CD4-positive, alpha-beta T cell treated with Interleukin-4 for 4 hours (primary cell): Measurements from ENCODE around the gene TMEM41B.

ENCODE experiments used
- DNase-seq: peaks from one replicate; pipeline ENCODE4 v3.0.0-alpha.2; 2020

TMEM41B gene

GRCh38 chr11:9304178-9304577 lies 10.2 kb downstream of the TMEM41B start:
- no peak for DNase-seq

GRCh38 chr11:9302448-9302847 lies 11.9 kb downstream of the TMEM41B start:
- DNase-seq: no peak

DNA sequence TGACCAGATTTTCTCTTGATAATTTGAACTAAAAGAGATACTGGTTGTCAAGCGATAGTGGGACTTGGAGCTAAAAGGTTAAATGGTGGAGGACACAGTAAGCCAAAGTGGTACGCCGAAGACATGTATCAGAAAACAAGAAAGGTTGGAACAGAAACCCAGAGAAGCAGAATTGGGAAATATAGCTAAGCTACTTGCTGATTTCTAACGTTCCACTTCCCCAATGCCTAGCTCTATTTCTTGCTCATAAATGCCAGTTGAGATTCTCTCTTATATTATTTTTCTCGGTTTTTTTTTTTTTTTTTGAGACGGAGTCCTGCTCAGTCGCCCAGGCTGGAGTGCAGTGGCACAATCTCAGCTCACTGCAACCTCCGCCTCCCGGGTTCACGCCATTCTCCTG lies 12.7 kb downstream of the TMEM41B start:
- DNase-seq: no peak

DNA sequence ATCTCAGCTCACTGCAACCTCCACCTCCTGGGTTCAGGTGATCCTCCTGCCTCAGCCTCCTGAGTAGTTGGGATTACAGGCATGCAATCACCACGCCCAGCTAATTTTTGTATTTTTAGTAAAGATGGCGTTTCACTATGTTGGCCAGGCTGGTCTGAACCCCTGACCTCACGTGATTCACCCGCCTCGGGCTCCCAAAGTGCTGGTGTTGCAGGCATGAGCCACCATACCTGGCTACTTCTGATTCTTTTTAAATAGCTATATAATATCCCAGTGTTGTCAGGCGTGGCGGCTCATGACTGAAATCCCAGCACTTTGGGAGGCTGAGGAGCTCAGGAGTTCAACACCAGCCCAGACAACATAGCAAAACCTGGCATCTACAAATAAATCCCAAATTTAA lies 20.7 kb downstream of the TMEM41B start:
- no peak for DNase-seq

DNA sequence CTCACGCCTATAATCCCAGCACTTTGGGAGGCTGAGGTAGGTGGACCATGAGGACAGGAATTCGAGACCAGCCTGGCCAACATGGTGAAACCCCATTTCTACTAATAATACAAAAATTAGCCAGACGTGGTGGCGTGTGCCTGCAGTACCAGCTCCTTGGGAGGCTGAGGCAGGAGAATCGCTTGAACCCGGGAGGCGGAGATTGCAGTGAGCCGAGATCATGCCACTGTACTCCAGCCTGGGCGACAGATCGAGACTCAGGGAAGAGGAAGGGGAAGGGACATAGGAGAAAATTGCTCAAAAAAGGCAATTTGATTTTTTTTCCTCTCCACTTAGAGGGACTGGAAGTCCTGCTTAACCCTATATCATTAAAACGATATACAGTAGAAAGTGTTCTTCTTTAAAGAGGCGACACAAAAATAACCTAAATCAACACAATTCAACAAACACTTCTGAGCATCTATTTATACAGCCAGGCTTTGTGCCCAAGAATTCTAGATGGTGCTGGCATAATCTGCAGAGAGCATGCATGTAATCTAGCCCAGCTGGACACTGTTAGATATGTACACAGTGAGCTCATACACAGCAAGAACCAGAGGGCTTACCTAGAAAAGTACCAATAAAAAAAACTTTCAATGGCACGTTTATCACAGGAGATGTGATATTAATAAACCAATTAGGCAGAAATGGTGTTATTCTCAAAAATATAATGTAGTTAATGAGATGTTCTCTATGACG lies 28.4 kb downstream of the TMEM41B start:
- DNase-seq: no peak

DNA sequence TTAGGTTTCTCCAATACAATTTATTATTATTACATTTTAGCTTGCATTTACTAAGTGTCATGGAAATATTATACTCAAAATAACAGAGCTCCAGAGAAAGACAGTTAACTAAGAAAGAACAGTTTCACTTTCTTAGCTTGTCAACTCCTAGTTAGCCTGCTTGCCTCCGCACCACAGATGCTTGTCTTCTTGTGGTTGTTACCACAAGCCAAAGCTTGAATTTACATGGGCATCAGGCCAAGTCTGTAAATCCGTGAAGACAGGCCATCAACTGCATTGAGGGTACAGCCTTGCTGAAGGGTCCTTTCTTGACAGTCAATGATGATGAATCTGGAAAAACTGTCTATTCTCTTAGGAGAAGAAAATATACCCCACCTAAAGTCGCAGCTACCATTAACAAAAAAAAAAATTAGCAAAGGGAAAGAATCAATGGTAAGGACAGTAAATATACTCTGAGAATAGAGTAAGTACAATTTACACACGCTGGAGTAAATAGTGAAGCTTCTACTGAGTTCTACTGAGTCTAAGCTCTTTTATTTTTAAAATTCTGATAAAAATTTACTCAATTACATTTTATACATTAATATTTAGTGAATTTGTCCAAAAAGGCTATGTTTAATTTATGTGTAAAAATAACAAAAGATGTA lies 33.6 kb downstream of the TMEM41B start:
- DNase-seq: peak; percentile 60

- DNase-seq: no peak
Measured at GRCh38 chr11:9277176-9277575, 37.2 kb downstream of the TMEM41B start.

- DNase-seq: no peak
Measured at GRCh38 chr11:9276571-9276970, 37.8 kb downstream of the TMEM41B start.

- no peak for DNase-seq
Measured at GRCh38 chr11:9274499-9275258, 39.7 kb downstream of the TMEM41B start.

DNA sequence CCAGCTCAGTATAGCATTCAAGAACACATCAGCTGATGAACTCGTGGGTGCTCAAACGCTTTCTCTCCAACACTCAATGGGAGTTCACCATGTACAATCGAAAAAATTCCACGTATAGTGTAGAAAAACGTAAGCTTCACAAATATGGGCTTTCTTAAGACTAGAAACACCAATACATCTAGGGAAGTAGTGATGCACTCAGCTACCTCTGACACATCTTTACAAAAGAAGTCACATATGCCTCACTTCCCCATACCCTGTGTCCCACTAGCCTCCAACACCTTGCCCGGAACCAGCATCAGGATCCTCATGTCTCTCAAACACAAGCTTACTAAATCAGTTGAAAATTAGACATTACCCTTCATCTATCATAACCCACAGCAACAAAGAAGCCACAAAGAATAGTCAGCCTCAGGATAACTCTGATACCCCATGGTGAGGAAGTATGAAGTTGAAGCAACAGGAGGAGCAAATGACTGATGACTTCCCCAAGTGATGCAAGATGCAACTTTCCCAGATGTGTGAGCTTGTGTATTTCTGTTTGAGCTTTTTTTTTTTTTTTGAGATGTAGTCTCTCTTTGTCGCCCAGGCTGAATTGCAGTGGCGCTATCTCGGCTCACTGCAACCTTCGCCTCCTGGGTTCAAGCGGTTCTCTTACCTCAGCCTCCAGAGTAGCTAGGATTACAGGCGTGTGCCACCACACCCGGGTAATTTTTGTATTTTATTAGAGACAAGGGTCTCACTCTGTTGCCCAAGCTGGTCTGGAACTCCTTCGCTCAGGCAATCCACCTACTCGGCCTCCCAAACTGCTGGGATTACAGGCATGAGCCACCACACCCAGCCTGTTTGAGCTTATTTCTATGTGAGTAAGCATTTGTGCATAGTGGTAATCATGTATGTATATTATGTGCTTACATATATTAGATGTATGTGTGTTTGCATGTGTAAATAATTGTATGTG lies 40.7 kb downstream of the TMEM41B start:
- peak; percentile 11 for DNase-seq

- no peak for DNase-seq
Measured at GRCh38 chr11:9269492-9270013, 44.8 kb downstream of the TMEM41B start.

DNA sequence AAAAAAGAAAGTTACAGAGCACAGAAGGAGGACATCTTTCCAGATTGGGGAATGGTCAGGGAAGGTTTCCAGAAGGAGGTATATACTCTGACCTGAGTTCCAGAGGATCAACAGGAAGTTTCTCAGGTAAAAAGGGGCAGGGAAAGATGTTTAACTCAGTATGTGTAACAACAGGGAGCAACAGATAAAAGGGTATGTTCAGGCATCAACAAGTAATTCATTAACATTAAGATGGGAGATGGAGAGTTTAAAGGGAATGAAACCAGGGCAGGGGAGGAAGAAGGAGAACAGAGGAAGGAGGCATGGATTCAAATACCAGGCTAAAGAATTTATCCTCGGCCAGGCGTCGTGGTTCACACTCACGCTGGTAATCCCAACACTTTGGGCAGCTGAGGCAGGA lies 46.7 kb downstream of the TMEM41B start:
- no peak for DNase-seq

- DNase-seq: no peak
Measured at GRCh38 chr11:9266926-9267325, 47.5 kb downstream of the TMEM41B start.

DNA sequence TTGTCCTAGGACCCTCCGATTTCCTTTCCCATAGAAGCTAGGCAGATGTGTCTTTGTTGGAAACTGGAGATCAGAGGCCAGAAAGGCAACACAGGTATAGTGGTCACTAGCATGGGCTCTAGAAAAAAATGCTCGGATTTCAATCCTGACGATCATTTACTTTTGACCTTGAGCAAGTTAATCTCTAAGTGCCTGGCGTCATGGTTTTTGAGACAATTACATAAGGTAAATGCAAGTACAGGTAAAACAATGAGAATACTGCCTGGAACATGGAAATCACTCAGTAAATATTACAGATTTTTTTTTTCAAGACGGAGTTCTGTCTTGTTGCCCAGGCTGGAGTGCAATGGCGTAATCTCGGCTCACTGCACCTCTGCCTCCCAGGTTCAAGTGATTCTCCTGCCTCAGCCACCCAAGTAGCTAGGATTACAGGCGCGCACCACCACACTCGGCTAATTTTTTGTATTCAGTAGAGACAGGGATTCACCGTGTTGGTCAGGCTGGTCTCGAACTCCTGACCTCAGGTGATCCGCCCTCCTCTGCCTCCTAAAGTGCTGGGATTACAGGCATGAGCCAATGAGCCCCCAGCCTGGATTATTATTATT lies 48.2 kb downstream of the TMEM41B start:
- no peak for DNase-seq

DNA sequence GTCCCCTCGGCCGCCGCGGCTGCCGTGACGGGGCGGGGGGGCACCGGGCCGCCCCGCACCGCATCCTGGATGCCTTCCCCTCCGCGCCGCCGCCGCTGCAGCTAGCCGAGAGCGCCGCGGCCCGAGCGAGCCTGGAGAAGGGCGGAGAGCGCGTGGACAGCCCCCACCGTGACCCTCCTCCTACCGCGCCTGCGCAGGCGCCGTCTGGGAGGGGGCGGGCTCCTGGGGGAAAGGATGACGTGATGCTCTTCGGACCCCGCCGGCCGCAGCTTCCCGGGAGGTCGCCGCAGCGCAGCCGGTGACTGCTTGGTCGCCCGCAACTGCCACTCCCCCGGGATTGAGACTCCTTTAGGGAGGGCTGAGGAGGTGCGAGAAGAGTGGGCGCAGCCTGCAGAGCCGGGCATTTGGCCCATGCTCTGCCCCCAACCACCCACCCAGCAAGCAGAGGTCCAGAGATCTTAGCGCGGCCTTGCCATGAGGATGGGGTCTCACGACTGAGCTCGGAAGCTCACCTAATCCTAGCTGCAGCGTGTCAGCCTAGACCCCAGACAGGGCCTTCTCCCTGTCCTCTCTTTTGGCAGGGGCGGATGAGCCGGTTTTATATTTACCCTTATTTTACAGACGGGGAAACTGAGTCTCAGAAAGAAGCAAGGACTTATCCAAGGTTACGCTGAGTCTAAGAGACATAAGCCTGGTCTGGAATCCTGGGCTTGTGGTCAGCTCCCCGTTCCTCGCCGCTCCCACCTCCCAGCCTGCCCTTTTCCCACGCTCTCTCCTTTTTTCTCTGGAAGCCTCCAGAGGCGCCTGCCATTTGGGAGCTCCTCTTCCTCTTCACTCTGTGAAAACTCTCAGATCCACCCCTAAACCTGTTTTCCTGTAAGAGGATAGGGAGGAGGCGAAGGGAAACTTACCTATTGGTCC lies 48.9 kb downstream of the TMEM41B start, which contains the start of gene DENND5A:
Gene DENND5A, minus strand, starts transcription at position 140 of the 921 bp plus-strand sequence. CDS start 281 bp downstream, outside the sequence.
- peak; percentile 48 for DNase-seq

- peak; percentile 48 for DNase-seq
Measured at GRCh38 chr11:9264316-9265210, 49.8 kb downstream of the TMEM41B start.

DNA sequence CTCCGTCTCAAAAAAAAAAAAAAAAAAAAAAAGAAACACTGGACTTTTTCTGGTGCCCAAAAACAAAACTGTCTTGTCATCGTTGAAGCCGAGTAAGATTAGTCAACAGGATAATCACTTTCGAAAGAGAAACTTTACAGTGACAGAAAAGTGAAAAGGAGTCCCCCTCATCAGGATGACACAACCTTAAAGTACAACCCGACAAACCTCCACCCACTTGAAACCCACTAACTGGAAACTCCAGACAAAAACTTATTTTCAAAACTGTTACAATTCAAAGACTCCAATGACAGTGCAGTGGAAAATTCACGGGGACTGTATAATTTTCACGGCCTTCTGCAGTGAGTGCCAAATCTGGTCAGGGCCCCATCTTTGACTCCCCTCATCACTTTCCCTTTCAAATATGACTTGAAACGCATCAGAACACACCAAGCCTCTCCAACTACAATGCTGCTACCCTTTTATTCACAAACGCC lies 50.5 kb downstream of the TMEM41B start:
- peak; percentile 64 for DNase-seq

DNA sequence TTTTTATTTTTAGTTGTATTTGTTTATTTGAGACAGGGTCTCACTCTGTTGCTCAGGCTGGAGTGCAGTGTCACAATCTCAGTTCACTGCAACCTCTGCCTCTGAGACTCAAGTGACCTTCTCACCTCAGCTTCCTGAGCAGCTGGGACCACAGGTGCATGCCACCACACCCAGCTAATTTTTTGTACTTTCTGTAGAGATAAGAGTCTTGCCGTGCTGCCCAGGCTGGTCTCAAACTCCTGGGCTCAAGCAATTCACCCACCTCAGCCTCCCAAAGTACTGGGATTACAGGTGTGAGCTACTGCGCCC lies 53.6 kb downstream of the TMEM41B start:
- peak; percentile 20 for DNase-seq

DNA sequence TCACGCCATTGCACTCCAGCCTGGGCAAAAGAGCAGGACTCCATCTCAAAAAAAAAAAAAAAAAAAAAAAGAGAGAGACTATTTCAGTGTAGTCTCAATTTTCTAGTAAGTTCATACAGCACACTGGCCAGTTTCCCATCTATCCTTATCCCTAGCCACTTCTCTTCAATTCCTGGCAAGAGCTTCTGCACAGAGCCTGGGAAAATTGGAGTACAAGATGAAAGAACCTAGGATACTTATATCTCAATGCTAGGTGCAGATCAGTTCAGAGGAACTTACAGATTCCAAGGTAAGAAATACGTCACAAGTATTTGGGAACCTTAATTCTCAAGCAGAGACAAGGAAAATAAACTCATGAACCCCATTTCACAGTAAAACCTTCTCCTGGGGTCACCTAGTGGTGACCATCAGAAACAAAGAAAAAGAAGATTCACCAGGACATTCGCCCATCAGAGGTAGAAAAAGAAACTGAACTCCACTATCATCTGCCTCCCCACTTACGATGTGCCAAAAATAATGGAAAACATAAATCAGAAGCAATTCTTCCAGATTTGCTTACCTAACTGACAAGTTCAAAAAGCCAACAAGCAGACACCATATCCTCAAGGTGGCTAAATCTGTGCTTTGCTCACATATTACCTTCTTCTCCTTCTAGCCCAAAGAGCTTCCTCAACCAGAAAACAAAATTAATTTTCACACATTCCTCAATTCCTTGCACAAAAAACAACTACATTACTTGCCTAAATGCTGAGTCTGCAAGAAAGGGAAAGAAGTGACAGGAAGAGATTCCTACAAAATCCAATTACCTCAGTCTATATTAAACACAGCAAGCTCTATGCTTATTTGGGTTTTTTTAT lies 54.2 kb downstream of the TMEM41B start:
- DNase-seq: no peak
